Spleen (tissue), 11 donors: Measurements from ENCODE around the gene CAMSAP2. TPM values are rescaled to one million over a fixed set of nuclear protein-coding genes. Genes with fewer than 3 reads are reported as not detected.

Experiments
- DNase-seq: peaks from one replicate; pipeline ENCODE4 v3.0.0-alpha.2; 2020
- H3K27ac ChIP-seq, 8 donors: fragments of 200-600 bp; sonication (generic) in 7 of 8; 1 replicate in 4 of 8; 2 replicates in 4 of 8; pipeline versions ENCODE4 v1.5.0 to v1.8.0; 2016 to 2021; ENCODE audit warnings: inconsistent platforms in 4 of 8, mild to moderate bottlenecking in 4 of 8, moderate library complexity in 1 of 8
- H3K27me3 ChIP-seq, 7 donors: fragments of 200-600 bp; sonication (generic) in 6 of 7; replicated peaks in 1 of 7; 1 replicate in 4 of 7; 2 replicates in 3 of 7; pipeline versions ENCODE4 v1.5.0 to v1.8.0; 2016 to 2021; ENCODE audit warnings: inconsistent platforms in 3 of 7, mild to moderate bottlenecking in 1 of 7
- H3K36me3 ChIP-seq, 6 donors: fragments of 200-600 bp; sonication (generic) in 5 of 6; 1 replicate in 4 of 6; 2 replicates in 2 of 6; pipeline versions ENCODE4 v1.5.0 to v1.8.0; 2016 to 2021; ENCODE audit warnings: inconsistent platforms in 2 of 6
- H3K4me1 ChIP-seq, 6 donors: fragments of 200-600 bp; sonication (generic) in 5 of 6; 1 replicate in 3 of 6; 2 replicates in 3 of 6; pipeline versions ENCODE4 v1.5.0 to v1.8.0; 2016 to 2021; ENCODE audit warnings: inconsistent platforms in 3 of 6
- H3K4me3 ChIP-seq, 8 donors: fragments of 200-600 bp; sonication (generic) in 7 of 8; 1 replicate in 4 of 8; 2 replicates in 4 of 8; pipeline versions ENCODE4 v1.5.0 to v1.8.0; 2016 to 2021; ENCODE audit warnings: inconsistent platforms in 4 of 8, mild to moderate bottlenecking in 4 of 8, moderate library complexity in 2 of 8
- H3K9me3 ChIP-seq, 8 donors: fragments of 200-600 bp; sonication (generic) in 7 of 8; 1 replicate in 4 of 8; 2 replicates in 4 of 8; pipeline versions ENCODE4 v1.5.0 to v1.8.0; 2016 to 2021; ENCODE audit warnings: inconsistent platforms in 4 of 8
- POLR2A ChIP-seq, 3 donors: fragments of 450-650 bp; IDR thresholded peaks; one replicate each; pipeline ENCODE4 v1.5.1; 2017; ENCODE audit warnings: antibody characterized with exemption in 3 of 3, mild to moderate bottlenecking in 1 of 3
- POLR2AphosphoS5 ChIP-seq, 3 donors: sonication (generic); formaldehyde crosslinking; IDR thresholded peaks; one replicate each; pipeline ENCODE4 v1.5.1; 2017; ENCODE audit warnings: antibody characterized with exemption in 3 of 3
- WGBS, 5 donors: extraction: QIAGEN DNeasy Blood & Tissue Kit in 3 of 5; methylation state at CpG; one replicate each; pipeline versions ENCODE4 v1.1.5 to v1.1.7; 2013 to 2018; 5-methylcytosine and 5-hydroxymethylcytosine counted together
- intact Hi-C: fragments of 100-400 bp; cut with DNase I; formaldehyde crosslinking; loops from one replicate; pipeline ENCODE4 v1.15.0; 2023; ENCODE audit warnings: low total_unique reads
- polyA plus RNA-seq, 3 donors: library from polyadenylated mRNA; stranded (reverse); fragments of 200-250 nt; gene quantifications; one replicate each; pipeline ENCODE4 v1.2.1, GENCODE V29; 2013
- total RNA-seq, 7 donors: library from RNA; depleted of rRNA in 3 of 7; stranded (reverse); fragments of >200 nt in 3 of 7; fragmentation: NEBNext Ultra II Directional in 4 of 7; extraction: Animal tissue kit (Norgen Biotek cat#: 25700) in 4 of 7; gene quantifications; one replicate each; pipeline versions ENCODE4 v1.1.0 to v1.2.1, GENCODE V29; 2016 to 2021
- TF ChIP-seq, protein P1 (sequence below), 11 experiments: fragments of 200-600 bp in 7 of 11; fragments of 450-650 bp in 4 of 11; sonication (generic) in 4 of 11; IDR thresholded peaks in 8 of 11; conservative IDR thresholded peaks in 3 of 11; 1 replicate in 7 of 11; 2 replicates in 4 of 11; pipeline versions ENCODE4 v1.4.0 to v1.8.0; 2016 to 2021; ENCODE audit warnings: antibody characterized with exemption in 11 of 11, inconsistent platforms in 4 of 11, mild to moderate bottlenecking in 1 of 11
- donor health status: healthy with polysubstance abuse.
- donor health status: DM: no; HTN: no; CAD: no; lungs with moderate emphysema.
- donor health status: DM: no; HTN: no; CAD: no.
- donor health status: Bipolar disorder and iron deficiency.
- donor health status: healthy.
- donor health status: DM: no; HTN: no; CAD: no.
- donor health status: DM: yes; HTN: yes; CAD: no.

CAMSAP2 gene
- total and polyA plus RNA-seq, 10 donors: 2.1 to 24.7 (median 17.2) TPM

DNA sequence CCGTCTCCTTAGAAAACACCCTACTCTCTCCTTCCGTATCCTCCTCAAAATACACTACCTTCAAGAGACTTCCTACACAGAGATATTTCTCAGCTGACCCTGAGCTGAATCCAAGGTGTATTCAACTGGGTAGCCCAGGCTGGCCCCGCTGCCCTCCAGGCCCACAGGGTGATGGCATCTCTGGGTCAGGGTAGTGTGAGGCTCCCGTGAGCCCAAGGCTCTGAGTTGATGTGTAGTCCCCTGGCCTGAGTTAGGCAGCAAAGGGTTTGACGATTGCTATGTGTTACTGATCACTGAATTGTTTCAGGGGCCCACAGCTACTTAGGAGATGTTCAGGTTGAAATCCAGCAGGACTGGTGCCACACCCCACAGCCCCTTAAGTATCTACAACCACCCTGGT is 162.7 kb downstream of the CAMSAP2 start:
- WGBS, 5 donors: 91 to 95% (median 94%) methylated on average over 4 to 5 of the region's 5 CpGs
- TF ChIP-seq, protein P1, sequence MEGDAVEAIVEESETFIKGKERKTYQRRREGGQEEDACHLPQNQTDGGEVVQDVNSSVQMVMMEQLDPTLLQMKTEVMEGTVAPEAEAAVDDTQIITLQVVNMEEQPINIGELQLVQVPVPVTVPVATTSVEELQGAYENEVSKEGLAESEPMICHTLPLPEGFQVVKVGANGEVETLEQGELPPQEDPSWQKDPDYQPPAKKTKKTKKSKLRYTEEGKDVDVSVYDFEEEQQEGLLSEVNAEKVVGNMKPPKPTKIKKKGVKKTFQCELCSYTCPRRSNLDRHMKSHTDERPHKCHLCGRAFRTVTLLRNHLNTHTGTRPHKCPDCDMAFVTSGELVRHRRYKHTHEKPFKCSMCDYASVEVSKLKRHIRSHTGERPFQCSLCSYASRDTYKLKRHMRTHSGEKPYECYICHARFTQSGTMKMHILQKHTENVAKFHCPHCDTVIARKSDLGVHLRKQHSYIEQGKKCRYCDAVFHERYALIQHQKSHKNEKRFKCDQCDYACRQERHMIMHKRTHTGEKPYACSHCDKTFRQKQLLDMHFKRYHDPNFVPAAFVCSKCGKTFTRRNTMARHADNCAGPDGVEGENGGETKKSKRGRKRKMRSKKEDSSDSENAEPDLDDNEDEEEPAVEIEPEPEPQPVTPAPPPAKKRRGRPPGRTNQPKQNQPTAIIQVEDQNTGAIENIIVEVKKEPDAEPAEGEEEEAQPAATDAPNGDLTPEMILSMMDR (IDR thresholded peaks at IDR 0.05 in 8 of 11, conservative IDR thresholded peaks at IDR 0.05 in 3 of 11): no peak
- TF ChIP-seq POLR2AphosphoS5 (IDR thresholded peaks at IDR 0.05): no peak
- no peak for TF ChIP-seq POLR2A (IDR thresholded peaks at IDR 0.05)
- H3K4me3 ChIP-seq: no peak overlapping the region
- no peaks in the 10 kb centered on the region for H3K36me3 ChIP-seq
- intact Hi-C loops: no loop called here
- peaks cover 0 to 4% (median 0%) of the 10 kb centered on the region in 7 donors for H3K27me3 ChIP-seq
- no peaks in the 10 kb centered on the region for H3K9me3 ChIP-seq
- peak; percentile 67 for DNase-seq
- H3K4me1 ChIP-seq: peaks cover 0 to 42% (median 14%) of the 10 kb centered on the region in 6 donors
- H3K27ac ChIP-seq: no peak overlapping the region

DNA sequence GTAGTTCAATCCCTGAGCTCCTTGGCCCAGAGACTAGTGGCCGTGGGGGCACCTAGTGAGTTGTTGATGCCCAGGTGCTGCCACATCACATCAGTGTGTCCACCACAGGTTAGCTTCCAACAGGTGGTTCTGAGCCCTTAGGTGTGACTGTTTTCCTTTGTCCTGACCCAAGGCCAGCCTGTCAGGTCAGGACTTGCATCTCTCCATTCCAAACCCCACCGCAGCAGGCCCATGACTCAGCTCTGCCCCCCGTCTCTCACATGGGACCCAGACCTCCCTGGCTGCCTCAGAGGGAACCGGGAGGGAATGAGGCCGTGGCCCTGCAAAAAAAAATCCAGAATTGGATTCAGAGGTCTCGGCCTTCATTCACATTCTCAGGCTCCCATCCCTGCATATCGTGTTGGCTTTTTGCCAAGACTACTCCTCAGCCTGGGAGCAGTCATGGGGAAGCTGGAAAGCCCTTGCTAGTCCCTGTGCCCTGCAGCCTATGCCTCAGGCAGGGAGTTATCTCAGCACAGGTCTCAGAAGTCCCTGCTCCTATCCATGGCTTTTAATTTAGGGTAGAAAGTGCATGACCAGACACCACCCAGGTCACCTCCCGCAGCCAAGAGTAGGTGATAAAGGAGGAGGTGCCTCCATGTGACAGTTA is 163.2 kb downstream of the CAMSAP2 start:
- H3K27ac ChIP-seq: no peak overlapping the region
- peaks cover 0 to 47% (median 14%) of the 10 kb centered on the region in 6 donors for H3K4me1 ChIP-seq
- H3K9me3 ChIP-seq: no peaks in the 10 kb centered on the region
- DNase-seq: peak; percentile 27
- WGBS, 5 donors: 75 to 88% (median 86%) methylated on average over 8 of the region's 8 CpGs
- intact Hi-C loops: no loop called here
- H3K36me3 ChIP-seq: no peaks in the 10 kb centered on the region
- peaks cover 0 to 4% (median 0%) of the 10 kb centered on the region in 7 donors for H3K27me3 ChIP-seq
- TF ChIP-seq, protein P1 (IDR thresholded peaks at IDR 0.05 in 8 of 11, conservative IDR thresholded peaks at IDR 0.05 in 3 of 11): no peak
- TF ChIP-seq POLR2AphosphoS5 (IDR thresholded peaks at IDR 0.05): no peak
- no peak for TF ChIP-seq POLR2A (IDR thresholded peaks at IDR 0.05)
- no peak overlapping the region for H3K4me3 ChIP-seq

DNA sequence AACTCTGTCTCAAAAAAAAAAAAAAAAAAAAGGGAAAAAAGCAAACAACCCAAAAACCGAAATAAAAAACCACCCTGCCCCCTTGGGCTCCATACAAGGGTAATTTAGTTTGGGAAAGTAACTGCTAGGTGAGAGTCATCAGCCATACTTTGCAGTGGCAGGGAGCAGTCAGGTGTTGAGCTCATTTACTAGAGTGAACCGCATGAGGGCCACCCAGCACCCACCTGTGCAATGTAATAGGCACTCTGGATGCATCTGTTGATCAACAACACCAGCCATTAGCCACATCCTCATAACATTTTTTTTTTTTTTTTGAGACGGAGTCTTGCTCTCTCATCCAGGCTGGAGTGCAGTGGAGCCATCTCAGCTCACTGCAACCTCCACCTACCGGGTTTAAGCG is 165.1 kb downstream of the CAMSAP2 start:
- no peak for TF ChIP-seq POLR2A (IDR thresholded peaks at IDR 0.05)
- TF ChIP-seq, protein P1 (IDR thresholded peaks at IDR 0.05 in 8 of 11, conservative IDR thresholded peaks at IDR 0.05 in 3 of 11): no peak
- no peak for TF ChIP-seq POLR2AphosphoS5 (IDR thresholded peaks at IDR 0.05)
- no peaks in the 10 kb centered on the region for H3K36me3 ChIP-seq
- intact Hi-C loops: no loop called here
- no peaks in the 10 kb centered on the region for H3K9me3 ChIP-seq
- H3K27me3 ChIP-seq: peaks cover 0 to 4% (median 0%) of the 10 kb centered on the region in 7 donors
- peak; percentile 13 for DNase-seq
- H3K4me3 ChIP-seq: no peak overlapping the region
- WGBS, 5 donors: 71 to 93% (median 81%) methylated on average over 5 of the region's 5 CpGs
- no peak overlapping the region for H3K27ac ChIP-seq
- peaks cover 0 to 58% (median 14%) of the 10 kb centered on the region in 6 donors for H3K4me1 ChIP-seq

DNA sequence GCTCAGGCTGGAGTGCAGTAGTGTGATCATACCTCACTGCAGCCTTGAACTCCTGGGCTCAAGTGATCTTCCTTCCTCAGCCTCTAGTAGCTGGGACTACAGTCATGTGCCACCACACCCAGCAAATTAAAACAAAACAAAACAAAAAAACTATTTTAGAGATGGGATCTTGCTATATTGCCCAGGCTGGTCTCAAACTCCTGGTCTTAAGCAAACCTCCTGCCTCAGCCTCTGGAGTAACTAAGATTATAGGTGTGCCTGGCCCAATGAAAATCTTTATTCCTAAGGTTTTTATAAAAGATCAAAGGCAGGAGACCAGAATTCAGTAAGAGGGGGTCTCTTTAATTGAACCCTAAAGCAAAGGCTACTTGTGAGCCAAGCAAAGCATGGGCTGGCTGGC is 166.1 kb downstream of the CAMSAP2 start:
- Histone ChIP-seq H3K4me3 (no peak overlapping the region), H3K27ac (no peak overlapping the region), H3K27me3 (peaks cover 0 to 4% (median 0%) of the 10 kb centered on the region in 7 donors), H3K36me3 (no peaks in the 10 kb centered on the region), H3K4me1 (peaks cover 0 to 50% (median 11%) of the 10 kb centered on the region in 6 donors), H3K9me3 (no peaks in the 10 kb centered on the region)
- no peak for DNase-seq
- TF ChIP-seq POLR2A (IDR thresholded peaks at IDR 0.05): no peak
- TF ChIP-seq, protein P1 (IDR thresholded peaks at IDR 0.05 in 8 of 11, conservative IDR thresholded peaks at IDR 0.05 in 3 of 11): no peak
- TF ChIP-seq POLR2AphosphoS5 (IDR thresholded peaks at IDR 0.05): no peak
- intact Hi-C loops: no loop called here
